NOMO-1 treated with DMSO at 0.1 percent for 48 hours (cell line): Measurements from ENCODE around the gene GNAT1.

Experiments
- DNase-seq: peaks from one replicate; lab custom pipeline; 2025; ENCODE audit not compliant: unreplicated experiment; lab: John Stamatoyannopoulos, UW

GNAT1 gene

DNA sequence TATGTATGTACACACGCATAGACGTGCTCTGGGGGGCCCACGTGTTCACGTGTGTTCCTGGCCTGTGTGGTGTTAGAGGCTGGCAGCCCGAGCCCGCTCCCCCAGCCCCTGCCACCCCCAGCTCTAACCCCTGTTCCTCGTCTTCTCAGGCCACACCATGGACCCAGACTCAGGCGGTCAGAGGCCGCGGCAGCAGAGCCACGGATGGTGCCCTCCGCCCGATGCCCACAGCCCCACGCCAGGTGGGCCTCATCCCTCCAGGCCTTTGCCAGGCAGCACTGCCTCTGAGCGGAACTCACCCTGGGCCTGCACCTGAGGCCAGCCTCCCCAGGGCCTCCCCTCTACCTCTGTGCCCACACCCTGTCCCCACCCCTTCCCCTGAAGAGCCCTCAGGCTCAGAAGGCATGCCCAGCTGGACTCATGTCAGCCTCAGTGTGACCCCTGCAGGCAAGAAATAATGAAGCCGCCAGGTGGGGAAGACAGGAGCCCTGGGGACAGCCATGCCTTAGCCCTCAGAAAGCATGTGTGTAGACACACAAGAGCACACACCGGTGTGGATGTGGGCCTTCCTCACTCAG lies 16.4 kb upstream of the GNAT1 start:
- no peak for DNase-seq

DNA sequence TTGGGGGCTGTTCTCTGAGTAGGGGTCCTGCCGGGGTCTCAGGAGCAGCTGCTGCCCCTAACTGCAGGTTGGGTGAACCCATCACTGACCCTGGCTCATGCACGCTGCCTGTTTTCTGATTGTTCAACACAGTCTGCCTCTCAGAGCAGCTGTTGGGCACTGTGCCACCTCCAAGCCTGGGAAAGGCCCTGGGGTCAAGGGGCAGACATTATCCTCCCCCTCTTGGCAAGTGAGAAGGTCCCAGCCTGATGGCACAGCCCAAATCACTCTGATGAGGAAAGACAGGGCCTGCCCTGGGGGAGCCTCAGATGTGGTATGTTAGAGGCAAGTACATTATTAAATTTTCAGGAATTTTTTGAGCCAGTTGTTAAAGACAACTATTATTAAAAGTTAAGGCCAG lies 14.1 kb upstream of the GNAT1 start:
- DNase-seq, result no peak

DNA sequence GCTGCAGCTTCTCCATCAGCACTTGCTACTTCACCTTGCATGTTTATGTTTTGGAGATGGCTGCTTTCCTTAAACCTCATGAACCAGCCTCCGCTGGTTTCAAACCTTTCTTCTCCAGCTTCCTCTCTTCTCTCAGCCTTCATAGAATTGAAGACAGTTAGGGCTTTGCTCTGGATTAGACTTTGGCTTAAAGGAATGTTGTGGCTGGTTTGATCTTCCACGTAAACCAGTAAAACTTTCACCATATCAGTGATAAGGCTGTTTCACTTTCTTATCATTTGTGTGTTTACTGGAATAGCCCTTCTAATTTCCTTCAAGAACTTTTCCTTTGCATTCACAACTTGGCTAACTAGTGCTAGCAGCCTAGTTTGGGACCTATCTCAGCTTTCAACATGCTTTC lies 11.7 kb upstream of the GNAT1 start:
- no peak for DNase-seq

DNA sequence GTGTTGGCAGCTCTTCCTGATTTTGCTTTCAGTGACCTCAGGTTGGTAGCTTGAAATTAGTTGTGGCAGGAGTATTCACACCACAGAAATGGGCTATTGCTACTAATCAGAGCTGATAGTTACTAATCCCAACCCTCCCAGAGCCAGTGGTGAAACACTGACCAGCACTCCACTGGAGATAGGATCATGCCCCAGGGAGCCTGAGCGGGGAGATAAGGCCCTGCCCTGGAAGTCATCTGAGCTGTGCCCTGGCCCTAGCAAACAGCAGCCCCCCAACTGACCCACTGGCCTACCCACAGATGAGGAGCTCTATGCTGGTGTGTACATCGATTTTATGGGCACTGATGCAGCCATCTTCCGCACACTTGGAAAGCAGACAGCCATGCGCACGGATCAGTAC lies 9.4 kb upstream of the GNAT1 start:
- DNase-seq, result no peak

DNA sequence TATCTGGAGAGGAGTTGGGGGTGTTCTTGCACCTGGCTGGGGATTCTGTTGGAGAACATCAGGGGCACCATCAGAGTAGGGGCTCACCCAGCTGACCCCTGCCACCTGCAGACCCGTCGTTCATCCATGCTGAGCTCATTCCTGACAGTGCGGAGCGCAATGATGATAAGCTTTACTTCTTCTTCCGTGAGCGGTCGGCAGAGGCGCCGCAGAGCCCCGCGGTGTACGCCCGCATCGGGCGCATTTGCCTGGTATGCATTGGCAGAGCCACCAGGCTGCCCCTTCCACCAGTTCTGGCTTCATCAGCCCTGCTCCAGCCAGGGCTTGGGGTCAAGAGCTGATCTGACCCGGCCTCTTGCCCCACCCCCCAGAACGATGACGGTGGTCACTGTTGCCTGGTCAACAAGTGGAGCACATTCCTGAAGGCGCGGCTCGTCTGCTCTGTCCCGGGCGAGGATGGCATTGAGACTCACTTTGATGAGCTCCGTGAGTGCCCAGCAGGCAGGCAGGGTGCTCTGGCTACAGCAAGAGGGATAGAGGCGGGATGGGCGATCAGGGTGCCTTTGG lies 8.8 kb upstream of the GNAT1 start:
- DNase-seq, result no peak

DNA sequence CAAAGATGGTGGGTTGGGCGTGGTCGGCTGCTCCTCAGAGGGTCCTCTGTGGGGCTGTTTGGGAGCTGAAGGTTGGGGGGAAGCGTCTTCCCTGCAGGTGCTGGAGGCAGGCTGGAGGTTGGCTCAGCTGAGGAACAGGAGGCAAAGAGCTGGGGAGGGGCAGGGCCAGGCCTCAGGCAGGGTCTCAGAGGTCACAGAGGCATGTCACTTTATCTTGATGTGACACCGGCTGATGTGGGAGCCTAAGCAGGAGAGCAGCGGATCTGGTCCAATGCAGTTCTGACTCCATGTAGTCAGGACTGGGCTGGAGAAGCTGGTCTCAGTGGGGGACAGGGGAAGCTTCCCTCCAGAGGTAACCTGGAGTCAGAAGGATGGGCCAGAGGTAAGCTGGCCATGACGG lies 7.7 kb upstream of the GNAT1 start:
- no peak for DNase-seq

DNA sequence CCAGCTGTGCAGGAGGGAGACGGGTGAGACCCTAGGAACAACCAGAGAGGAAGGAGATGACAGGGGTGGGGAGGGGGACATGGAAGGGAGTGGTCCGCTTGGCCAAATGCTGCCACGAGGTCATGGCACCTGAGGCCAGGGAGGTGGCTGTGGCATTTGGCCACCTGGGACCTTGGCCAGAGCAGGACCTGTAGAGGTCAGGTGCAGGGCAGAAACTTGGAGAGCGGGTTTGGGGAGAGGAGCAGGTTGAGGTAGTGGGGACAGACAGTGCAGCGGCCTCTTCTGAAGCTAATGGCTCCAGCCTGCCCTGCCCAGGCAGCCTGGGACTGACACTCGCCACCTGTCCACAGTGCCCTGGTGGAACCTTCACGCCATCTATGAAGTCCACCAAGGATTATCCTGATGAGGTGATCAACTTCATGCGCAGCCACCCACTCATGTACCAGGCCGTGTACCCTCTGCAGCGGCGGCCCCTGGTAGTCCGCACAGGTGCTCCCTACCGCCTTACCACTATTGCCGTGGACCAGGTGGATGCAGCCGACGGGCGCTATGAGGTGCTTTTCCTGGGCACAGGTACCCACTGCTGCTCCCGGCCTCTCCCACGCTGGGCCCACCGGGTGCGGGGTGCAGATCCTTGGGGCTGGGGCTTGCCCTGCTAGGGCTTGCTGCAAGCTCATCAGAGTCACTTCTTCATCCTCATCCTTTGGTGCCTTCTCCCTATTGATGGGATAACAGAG lies 7.0 kb upstream of the GNAT1 start:
- no peak for DNase-seq

DNA sequence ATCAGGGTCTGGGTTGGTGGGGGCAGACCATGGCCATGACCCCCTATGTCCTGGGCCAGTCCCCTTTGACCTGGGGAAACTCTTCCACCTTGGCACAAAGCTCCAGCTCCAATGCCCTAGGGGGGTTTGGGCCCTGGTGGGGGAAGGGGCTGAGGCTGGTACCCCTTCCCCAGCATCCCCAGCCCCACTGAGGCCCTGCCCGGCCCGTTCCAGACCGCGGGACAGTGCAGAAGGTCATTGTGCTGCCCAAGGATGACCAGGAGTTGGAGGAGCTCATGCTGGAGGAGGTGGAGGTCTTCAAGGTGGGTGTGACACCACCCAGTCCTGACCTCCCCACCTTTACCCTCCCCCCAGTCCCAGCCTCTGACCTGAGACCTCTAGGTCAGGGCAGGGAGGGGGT lies 6.2 kb upstream of the GNAT1 start:
- DNase-seq, result no peak

DNA sequence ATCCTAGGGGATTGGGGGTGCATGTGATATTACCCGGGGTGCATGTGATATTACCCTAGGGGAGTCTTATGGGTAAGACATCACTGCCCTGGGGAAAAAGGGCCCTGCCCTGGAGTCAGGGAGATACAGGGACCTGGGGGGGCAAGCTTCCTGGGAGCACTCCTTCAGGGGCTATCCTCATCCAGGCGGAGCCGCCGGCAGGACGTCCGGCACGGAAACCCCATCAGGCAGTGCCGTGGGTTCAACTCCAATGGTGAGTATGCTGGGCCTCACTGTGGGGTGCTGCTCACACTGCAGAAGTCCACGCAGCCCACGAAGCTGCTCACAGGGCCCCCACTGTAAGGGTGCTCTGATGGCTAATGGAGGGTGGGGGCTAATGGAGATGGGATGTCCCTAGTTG lies 5.3 kb upstream of the GNAT1 start:
- no peak for DNase-seq

DNA sequence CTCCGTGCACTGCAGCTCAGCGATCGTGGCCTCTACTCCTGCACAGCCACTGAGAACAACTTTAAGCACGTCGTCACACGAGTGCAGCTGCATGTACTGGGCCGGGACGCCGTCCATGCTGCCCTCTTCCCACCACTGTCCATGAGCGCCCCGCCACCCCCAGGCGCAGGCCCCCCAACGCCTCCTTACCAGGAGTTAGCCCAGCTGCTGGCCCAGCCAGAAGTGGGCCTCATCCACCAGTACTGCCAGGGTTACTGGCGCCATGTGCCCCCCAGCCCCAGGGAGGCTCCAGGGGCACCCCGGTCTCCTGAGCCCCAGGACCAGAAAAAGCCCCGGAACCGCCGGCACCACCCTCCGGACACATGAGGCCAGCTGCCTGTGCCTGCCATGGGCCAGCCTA lies 3.7 kb upstream of the GNAT1 start:
- DNase-seq, result no peak

DNA sequence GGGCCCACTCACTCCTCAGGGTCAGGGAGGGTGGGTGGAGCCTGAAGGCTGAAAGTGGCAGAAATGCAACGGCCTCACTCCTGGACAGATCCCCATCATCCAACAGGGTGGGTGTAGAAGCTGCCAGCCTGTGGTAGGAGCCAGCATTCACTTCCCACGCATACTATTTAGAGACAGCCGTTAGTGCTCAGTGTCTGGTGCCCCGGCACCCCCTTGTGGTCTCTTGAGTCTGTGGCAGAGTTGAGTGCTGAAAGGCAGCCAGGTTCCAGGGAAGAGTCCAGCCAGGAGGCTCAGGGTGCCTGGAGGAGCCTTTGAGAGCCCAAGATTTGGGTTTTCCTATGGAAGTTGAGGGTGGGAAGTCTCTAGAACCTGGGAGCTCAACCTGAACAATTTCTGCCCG lies 2.1 kb upstream of the GNAT1 start:
- peak; percentile 57 for DNase-seq

DNA sequence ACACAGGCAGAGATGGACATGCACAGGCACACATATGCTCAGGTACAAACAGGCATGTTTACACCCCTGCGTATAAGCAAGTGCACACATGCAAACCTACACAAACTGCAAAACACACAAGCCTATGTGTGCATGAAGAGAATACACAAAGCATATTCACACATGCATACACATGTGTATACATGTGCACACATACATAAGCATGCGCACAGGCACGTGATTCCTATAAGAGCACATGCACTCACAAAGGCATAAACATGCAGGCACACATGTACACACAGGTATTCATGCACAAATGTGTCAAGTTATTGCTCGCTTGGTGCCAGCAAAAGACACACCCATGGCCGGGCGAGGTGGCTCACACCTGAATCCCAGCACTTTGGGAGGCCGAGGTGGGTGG lies 1.4 kb upstream of the GNAT1 start:
- no peak for DNase-seq

DNA sequence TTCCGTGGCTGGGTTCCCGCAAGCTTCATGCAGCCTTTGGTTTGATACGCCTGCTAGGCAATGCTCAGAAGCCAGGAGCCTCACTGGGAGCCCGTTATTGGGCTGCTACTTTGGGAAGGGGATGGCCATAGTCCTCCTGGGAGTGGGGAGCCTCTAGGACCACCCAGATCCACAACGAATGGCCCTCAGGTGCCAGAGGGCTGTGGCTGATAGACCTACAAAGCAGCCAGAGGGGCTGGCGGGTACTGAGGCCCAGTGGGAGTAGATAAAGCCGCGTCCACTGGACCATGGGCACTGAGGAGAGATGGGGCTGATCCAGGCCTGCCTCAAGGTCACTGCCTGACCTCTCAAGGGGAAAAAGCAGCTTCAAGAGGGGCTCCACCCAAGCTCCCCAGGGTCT lies 714 bp downstream of the GNAT1 start:
- no peak for DNase-seq

DNA sequence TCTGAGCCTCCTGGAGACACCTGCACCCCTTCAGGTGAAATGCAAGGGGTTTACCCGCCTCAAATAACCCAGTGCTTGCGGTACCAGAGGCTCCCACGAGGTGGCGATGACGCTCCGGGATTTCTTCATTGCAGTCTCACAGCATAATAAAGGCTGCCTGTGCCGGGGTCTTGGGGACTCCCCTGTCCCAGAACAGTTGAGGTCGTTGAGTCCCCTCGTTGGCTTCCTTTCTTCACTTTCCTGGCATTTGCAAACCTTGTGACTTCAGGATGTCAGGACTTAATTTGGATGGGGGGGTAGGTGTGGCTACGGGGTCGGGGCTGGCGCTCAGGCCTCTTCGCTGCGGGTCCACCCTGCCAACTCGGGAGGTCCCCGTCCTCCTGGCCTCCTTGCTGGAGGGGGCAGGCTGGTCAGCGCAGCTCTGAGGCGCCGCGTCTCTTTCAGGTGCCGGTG lies 1.3 kb downstream of the GNAT1 start:
- peak; percentile 48 for DNase-seq

DNA sequence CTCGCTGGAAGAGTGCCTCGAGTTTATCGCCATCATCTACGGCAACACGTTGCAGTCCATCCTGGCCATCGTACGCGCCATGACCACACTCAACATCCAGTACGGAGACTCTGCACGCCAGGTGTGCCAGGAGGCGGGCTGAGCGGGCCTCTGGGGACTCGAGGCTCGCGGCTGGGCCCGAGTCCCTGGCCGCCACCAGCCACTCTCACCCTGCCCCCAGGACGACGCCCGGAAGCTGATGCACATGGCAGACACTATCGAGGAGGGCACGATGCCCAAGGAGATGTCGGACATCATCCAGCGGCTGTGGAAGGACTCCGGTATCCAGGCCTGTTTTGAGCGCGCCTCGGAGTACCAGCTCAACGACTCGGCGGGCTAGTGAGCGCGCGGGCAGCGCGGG lies 1.9 kb downstream of the GNAT1 start:
- DNase-seq, result no peak

DNA sequence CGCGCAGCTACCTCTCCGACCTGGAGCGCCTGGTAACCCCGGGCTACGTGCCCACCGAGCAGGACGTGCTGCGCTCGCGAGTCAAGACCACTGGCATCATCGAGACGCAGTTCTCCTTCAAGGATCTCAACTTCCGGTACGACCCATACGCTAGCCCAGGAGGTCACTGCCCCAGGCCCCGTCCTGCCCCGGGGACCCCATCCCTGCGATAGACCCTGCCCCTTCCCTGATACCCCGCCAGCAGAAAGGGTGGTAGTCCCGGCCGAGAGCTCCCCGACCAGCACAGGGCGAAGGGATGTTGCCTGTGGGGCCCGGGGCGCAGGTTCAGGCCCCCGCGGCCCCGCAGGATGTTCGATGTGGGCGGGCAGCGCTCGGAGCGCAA lies 2.3 kb downstream of the GNAT1 start:
- no peak for DNase-seq

DNA sequence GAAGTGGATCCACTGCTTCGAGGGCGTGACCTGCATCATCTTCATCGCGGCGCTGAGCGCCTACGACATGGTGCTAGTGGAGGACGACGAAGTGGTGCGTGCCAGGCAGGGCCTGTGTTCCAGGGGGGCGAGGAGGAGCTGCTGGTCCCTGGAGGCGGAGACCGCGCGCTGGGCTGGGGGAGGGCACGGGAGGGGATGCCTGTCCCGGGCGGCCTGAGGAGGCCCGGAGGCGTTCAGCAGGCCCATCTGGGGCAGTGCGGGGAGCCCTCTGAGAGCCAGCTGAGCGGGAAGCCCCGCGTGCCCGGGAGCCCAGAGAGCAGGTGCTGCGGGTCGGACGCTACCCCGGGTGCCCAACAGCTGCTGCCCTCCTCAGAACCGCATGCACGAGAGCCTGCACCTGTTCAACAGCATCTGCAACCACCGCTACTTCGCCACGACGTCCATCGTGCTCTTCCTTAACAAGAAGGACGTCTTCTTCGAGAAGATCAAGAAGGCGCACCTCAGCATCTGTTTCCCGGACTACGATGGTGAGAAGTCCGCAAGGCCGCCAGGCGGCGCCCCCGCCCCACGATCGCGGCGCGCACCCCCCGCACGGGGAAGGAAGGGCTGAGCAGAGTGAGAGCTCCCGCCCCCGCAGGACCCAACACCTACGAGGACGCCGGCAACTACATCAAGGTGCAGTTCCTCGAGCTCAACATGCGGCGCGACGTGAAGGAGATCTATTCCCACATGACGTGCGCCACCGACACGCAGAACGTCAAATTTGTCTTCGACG lies 2.9 kb downstream of the GNAT1 start:
- DNase-seq, result peak; percentile 60

DNA sequence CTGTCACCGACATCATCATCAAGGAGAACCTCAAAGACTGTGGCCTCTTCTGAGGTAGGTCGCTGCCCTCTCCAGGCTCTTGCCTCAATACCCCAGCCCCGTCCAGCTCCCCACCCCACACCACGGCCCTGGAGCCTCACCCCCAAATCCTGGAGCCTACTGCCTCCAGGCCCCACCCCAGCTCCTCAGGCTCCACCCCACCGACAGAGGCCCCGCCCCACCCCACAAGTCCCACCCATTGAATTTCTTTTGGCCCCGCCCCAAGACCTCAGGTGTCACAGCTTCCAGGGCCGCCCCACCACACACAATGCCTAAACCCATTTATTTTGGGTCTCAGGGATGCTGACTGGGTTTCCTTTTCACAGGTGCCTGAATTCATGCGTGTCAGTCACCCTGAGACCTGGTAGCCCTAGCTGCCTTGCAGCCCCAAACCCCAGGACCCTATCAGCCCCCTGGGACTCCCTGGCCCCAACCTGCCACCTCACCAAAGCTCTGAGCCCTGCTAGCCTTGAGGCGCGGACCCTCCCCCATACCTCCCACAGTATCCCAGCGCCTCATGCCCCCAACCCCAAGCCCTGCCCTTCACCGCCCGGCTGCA lies 3.6 kb downstream of the GNAT1 start:
- no peak for DNase-seq

DNA sequence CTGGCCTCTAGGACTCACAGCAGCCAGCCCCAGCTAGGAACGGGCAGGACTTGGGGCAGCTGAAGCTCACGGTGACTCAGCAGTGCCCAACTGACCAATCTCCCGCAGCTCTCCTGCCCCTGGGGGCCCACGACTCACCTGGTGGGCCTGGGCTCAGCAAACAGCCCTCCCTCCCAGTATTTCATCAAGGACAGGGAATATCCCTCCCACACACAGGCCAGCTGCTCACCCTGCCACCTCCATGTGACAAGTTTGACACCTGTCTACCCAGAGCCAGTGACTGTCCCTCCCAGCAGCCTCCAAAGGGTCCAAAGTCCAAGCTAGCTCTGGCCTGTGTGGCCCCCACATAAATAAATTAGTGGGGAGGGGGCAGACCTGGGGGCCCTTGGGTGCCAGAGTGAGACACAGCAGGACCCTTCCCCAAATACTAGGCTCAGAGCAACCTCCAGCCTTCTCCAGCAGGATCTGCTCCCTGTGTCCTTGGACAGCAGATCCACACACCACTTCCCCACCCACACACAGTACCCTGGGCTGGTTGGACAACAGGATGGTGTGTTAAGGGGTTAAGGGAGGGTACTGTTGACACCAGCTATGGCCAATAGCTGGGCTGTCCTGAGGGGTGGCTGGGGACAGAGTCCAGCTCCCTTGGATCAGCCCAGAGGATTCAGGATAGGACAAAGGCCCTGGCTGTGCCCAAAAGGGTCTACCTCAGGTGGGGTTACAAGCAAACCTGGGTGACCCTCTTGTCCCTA lies 4.3 kb downstream of the GNAT1 start:
- DNase-seq, result no peak

DNA sequence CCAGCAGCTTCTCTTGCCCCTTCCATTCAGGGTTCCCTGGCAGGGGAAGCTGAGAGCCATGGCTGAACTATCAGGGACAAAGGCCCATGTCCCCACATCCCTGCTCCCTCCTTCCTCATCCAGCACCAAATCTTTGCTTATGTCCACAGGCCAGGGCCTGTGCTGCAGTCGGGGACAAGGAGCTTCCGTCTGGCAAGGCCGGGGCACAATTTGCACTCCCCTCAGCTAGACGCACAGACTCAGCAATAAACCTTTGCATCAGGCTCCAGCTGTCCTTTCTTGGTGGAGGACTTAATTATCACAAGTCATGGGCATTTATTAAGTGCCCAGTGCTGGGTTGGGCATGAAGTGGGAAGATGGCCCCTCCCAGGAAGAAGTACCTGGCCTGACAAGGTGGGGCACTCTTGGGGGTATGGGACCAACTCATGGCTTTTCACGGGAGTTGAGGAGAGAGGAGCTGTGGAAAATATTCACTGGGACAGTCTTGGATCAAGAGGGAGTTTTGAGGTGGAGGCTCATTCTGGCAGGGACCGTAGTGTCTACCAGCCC lies 4.9 kb downstream of the GNAT1 start:
- DNase-seq, result no peak
